GM12801 (cell line): ENCODE data around the gene FBLN5.

Experiments
- TF ChIP-seq, protein P1 (sequence below): IDR thresholded peaks from one replicate; pipeline ENCODE4 v1.5.1; 2011; ENCODE audit warnings: control low read depth; ENCODE audit not compliant: insufficient read length; ENCODE audit errors: extremely low read depth

FBLN5 gene, protein sequence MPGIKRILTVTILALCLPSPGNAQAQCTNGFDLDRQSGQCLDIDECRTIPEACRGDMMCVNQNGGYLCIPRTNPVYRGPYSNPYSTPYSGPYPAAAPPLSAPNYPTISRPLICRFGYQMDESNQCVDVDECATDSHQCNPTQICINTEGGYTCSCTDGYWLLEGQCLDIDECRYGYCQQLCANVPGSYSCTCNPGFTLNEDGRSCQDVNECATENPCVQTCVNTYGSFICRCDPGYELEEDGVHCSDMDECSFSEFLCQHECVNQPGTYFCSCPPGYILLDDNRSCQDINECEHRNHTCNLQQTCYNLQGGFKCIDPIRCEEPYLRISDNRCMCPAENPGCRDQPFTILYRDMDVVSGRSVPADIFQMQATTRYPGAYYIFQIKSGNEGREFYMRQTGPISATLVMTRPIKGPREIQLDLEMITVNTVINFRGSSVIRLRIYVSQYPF

GRCh38 chr14:91947475-91948184 lies at the start of gene FBLN5:
FBLN5 (minus strand) TSS chr14:91947694; CDS start chr14:91947229, 465 bp downstream.
- TF ChIP-seq, protein P1, sequence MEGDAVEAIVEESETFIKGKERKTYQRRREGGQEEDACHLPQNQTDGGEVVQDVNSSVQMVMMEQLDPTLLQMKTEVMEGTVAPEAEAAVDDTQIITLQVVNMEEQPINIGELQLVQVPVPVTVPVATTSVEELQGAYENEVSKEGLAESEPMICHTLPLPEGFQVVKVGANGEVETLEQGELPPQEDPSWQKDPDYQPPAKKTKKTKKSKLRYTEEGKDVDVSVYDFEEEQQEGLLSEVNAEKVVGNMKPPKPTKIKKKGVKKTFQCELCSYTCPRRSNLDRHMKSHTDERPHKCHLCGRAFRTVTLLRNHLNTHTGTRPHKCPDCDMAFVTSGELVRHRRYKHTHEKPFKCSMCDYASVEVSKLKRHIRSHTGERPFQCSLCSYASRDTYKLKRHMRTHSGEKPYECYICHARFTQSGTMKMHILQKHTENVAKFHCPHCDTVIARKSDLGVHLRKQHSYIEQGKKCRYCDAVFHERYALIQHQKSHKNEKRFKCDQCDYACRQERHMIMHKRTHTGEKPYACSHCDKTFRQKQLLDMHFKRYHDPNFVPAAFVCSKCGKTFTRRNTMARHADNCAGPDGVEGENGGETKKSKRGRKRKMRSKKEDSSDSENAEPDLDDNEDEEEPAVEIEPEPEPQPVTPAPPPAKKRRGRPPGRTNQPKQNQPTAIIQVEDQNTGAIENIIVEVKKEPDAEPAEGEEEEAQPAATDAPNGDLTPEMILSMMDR = no peak

DNA sequence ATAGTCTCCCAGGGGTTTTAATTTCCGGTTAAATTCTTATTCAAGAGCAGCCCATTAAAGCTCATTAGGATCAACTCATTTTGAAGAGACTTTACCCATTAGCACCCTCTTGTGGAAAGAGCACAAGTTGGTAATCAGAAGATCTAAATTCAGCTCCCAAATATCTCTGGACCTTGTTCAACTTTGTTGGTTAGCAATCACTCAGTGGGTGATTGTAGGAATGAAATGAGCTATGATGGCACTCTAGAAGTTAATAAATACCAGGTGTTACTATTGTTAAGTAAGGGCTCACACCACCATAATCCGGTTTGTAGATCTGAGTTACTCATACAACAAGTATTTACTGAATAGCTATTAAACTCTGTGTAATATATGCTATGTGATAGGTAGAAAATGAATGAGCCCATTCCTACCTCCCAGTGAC lies 49.5 kb upstream of the FBLN5 start:
- TF ChIP-seq, protein P1 = no peak

- TF ChIP-seq, protein P1 = no peak
Observed at GRCh38 chr14:91987192-91987591, 39.7 kb upstream of the FBLN5 start.

DNA sequence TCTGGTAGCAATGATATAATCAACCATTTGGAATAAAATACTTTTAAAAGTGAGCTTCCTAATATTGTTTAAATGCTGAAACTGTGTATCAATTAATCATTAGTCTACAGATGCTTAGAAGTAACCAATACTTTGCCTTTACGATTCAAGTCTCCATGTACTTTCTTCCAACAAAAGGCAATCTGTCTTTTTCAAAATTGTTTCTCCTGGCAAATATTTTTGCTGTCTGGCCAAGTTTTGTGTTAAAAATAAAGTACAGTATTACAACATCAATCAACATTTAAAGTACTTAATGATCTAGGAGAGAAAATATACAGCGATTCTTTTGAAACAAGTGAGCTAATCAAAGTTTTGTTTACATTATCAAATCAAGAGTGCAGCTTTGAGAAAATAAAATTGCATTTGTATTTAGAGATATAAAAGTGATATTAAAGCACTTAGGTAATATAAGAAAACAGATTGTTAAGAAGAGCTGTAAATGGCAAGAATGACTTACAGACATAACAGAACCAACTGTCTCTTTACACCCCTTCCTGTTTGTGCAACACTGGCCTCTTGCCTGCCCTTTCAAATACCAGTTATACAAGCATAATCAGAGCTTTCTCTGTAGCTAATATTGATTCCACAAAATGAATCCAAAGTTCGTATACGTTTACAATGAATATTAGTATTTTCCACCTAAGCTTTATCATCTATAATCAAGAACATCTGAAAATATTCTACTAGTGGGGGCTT lies 38.2 kb upstream of the FBLN5 start:
- TF ChIP-seq, protein P1 = no peak

GRCh38 chr14:91985008-91985407 lies 37.5 kb upstream of the FBLN5 start:
- TF ChIP-seq, protein P1 = no peak

DNA sequence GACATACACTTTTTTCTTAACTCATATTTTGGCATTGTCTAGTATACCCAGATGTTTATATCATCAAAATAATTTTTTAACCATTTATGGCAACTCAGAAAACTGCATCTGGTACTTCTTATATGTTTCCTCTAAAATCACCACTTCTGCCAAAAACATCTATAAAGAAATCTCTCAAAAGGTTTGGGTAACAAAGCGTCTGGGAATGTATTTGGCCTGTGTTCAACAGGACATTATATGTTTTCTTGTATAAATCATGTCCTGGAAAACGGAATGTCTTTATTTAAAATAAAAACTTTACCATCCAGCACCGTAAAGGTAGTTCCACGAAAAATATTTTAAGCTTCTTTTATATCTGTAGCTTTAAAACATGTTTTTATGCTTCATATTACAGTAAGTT lies 36.1 kb upstream of the FBLN5 start:
- TF ChIP-seq, protein P1 = no peak

- TF ChIP-seq, protein P1 = no peak
Observed at GRCh38 chr14:91980157-91980556, 32.7 kb upstream of the FBLN5 start.
